Measurements from ENCODE around the gene SNX20. TPM values are rescaled to one million over a fixed set of nuclear protein-coding genes. Genes with fewer than 3 reads are reported as not detected.
A peak's percentile ranks its signal among the peaks of the same experiment; 100 is the strongest.

The SNX20 gene
- total RNA-seq, 1 experiment from 2014 or later: not detected

DNA sequence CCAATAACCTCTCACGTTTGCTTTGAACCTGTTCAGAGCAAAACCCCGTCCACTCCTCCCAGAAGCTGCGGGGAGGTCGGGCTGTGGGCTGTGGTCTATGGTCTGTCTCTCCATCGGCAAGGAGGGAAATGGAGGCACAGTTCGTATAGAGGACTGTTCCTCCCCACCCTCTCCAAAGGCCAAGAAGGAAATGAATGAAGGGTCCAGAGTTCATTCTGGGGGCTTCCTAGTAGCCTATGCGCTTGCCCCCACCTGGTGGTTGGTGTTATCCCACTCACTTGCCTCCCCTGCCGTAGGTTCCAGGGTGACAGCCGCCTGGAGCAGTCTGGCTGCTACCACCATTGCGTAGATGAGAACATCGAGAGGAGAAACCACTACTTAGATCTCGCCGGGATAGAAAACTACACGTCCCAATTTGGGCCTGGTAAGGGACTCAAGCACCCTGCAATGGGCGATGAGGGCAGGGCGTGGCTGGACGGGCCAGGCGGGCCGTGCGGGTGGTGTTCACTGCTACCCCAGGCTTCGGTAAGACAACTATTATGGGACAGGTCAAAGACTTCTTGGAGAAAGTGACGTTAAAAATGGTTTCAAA lies 49.0 kb downstream of the SNX20 start:
- no peak for DNase-seq (ENCODE audit: low read depth, low spot score)
- in situ Hi-C loops (cut with HindIII; ENCODE audit: low pct_unique_long_range_greater_than_20kb, low sequenced_read_pairs): no loop called here

DNA sequence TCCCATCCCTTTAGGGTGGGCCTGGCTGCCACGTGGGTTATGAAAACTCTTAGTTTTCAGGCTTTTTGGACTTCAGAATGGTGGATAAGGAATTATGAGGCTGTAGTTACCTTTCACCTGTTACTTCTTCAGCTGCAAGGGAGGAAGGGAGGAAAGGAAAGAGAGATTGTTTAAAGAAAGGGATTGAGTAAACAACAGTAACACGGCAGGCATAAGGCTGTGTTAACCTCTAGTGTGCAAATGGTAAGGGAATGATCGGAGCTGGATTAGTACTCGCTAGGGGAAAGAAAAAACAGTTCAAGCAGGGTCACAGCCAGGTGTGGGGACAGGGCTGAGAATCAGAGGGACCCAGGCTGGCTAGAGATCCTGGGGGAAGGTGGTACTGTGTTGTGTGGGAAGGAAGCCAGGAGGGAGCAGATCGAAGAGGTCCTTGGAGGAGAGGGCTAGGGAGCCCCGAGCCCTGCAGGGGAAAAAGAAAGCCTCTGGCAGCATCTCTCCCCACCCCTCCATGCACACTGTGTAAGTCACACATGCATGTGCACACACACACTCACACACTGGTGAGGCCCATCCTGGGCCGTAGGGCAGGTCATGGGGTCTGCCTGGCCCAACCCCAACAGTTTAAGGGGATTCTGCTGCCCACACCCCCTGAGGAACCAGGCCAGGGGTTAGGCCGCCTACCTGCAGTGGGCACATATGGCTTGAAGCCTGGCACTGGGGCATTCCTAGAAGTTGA lies 49.7 kb downstream of the SNX20 start:
- in situ Hi-C loops (cut with HindIII; ENCODE audit: low pct_unique_long_range_greater_than_20kb, low sequenced_read_pairs): no loop called here
- DNase-seq (ENCODE audit: low read depth, low spot score): no peak

DNA sequence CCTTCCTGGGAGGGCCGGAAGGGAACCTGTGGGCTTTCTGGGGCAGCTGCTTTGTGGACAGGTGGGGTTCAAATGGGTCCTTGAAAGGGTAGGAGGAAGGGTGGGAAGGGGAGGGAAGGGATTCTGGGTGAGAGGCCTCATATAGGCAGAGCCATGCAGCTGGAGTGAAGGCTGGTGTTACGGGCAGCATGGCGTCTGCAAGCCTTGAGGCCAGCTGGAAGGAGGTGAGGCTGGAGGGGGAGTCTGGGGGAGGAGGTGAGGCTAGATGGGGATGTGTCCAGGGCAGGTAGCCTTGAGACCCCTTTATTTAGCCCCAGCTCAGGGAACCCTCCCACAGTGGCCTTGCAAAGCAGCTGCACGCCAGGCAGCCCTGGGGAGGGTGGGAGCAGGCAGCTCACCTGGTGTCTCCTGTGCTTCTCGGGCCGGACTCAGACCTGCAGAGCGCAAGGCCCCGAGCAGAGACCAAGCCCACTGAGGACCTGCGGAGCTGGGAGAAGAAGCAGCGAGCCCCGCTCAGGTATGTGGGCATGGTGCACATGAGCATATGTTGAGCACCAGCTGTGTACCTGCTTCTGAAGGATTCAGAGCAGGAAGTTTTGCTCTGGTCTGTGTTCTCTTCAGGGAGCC lies 50.6 kb downstream of the SNX20 start:
- DNase-seq (ENCODE audit: low read depth, low spot score): no peak
- in situ Hi-C loops (cut with HindIII; ENCODE audit: low pct_unique_long_range_greater_than_20kb, low sequenced_read_pairs): no loop called here

DNA sequence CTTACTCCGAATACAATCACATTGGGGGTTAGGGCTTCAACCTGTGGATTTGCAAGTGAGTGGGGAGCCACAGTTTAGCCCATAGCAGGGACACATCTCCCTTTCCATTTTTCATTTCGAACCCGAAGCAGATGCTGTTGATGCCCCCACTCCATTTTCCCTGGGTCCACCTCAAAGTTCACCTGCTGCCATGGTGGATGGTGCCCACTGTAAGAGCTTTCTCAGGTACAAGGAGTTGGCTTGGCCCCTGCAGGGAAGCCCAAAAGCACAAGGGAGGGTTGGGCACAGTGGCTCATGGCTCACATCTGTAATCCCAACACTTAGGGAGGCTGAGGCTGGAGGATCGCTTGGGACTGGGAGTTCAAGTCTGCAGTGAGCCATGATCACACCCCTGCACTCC lies 51.8 kb downstream of the SNX20 start:
- no peak for DNase-seq (ENCODE audit: low read depth, low spot score)
- in situ Hi-C loops (cut with HindIII; ENCODE audit: low pct_unique_long_range_greater_than_20kb, low sequenced_read_pairs): no loop called here

DNA sequence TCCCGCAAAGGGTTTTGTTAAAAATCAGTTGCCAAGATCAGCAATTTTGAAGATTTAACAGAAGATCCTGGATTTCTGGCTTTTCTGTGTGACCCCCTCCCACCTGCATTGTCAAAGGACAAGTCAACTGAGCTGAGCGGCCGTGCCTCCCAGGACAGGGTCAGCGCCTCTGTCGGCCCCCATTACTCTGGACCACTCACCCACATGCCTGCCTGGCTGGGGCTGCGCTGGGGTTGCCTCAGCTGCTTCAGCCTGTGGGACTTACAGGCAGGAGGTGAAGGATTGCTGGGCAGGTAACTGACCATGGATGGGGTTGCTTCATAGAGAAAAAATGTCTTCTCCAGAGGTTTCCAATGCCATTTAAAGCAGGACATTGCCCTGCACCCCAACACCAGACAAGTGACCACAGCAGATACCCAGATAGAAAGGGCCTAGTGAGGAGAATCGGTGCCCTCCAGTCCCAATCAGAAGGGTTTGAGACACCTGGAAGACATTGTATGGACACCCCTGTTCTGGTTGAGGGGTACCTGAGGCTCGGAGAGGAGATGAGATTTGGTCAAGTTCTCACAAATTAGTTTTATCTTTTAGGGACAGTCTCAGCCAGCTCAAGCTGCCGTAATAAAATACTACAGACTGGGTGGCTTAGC lies 52.8 kb downstream of the SNX20 start:
- DNase-seq (ENCODE audit: low read depth, low spot score): no peak

DNA sequence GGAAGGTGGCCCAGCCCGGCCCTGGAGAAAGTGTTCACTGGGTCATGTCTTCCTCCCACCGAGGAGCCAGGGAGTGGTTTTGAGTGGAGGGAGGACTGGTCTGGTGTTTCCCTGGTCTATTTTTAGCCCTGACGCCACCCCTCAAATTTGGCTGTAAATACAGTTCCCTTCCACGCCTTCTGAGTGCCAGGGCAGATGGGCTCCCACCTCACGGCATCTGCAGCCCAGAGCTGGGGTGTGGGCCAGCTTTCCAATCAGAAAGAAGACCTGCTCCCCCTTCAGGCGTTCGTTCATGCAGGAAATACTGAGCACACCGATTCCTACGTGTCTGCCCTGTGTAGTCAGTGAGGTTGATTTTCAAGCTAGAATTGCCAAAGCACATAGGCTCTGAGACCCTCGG lies 53.7 kb downstream of the SNX20 start:
- peak; percentile 6 for DNase-seq (ENCODE audit: low read depth, low spot score)
- in situ Hi-C loops (cut with HindIII; ENCODE audit: low pct_unique_long_range_greater_than_20kb, low sequenced_read_pairs): no loop called here

More for the DNA sequence above, 52.8 kb downstream of the SNX20 start:
- in situ Hi-C loops (cut with HindIII; ENCODE audit: low pct_unique_long_range_greater_than_20kb, low sequenced_read_pairs): no loop called here

DNA sequence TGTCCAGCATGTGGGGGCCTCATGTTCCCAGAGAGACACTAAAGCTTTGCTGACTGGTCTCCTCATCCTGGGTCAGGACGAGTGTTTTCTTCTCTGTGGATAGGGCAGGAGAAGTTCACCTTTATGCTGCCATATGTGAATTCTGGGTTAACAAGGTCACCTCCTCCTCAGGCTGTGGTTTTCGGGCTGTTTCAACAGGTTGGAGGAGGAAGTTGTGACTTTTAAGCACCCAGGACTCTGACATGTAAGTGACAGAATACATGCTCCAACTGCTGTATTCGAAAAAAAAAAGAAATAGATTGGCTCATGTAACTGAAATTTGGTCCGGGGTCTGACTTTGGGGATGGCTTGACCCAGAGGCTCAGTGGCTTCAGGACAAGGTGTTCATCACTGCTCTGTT lies 54.2 kb downstream of the SNX20 start:
- no peak for DNase-seq (ENCODE audit: low read depth, low spot score)
- in situ Hi-C loops (cut with HindIII; ENCODE audit: low pct_unique_long_range_greater_than_20kb, low sequenced_read_pairs): no loop called here

DNA sequence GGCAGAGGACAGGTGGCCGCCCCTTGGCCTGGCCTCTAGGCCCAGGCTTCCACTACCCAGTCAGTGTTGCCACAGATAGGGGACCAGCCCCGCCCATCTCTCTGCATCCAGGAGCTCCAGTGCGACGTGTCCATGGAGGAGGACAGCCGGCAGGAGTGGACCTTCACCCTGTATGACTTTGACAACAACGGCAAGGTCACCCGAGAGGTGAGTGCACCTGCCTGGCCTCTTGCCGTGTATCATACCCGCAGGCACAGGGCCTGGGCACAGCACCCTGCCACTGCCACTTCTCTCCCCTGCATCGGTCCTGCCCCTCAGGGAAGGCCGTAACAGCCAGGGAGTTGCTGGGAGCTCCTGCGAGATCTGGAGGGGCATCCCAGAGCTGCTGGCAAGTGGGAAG lies 55.7 kb downstream of the SNX20 start:
- DNase-seq (ENCODE audit: low read depth, low spot score): no peak
- in situ Hi-C loops (cut with HindIII; ENCODE audit: low pct_unique_long_range_greater_than_20kb, low sequenced_read_pairs): no loop called here

DNA sequence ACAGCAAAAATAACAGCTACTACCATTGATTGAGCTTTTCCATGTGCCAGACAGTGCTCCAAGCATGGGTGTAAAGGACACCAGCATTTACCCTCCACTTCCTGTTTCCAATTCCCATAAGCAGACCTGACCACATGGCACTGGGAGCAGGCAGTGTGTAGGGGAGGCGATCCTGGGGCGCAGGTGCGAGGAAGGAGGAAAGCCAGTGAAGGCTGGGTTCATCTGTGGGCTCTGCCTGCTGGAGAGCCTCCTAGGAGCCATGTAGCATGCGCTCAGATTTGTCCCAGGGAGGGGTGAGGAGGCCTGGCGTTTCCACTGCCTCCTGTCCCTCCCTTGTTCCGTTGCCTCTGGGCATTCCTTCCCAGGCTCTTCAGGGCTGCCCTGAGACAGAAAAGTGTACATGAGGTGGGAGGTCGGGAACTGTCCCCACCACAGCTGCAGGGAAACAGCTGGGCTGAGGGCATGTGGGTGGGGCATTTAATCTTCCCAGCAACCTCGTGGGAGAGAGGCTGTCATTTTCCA lies 56.6 kb downstream of the SNX20 start:
- no peak for DNase-seq (ENCODE audit: low read depth, low spot score)
- in situ Hi-C loops (cut with HindIII; ENCODE audit: low pct_unique_long_range_greater_than_20kb, low sequenced_read_pairs): no loop called here

DNA sequence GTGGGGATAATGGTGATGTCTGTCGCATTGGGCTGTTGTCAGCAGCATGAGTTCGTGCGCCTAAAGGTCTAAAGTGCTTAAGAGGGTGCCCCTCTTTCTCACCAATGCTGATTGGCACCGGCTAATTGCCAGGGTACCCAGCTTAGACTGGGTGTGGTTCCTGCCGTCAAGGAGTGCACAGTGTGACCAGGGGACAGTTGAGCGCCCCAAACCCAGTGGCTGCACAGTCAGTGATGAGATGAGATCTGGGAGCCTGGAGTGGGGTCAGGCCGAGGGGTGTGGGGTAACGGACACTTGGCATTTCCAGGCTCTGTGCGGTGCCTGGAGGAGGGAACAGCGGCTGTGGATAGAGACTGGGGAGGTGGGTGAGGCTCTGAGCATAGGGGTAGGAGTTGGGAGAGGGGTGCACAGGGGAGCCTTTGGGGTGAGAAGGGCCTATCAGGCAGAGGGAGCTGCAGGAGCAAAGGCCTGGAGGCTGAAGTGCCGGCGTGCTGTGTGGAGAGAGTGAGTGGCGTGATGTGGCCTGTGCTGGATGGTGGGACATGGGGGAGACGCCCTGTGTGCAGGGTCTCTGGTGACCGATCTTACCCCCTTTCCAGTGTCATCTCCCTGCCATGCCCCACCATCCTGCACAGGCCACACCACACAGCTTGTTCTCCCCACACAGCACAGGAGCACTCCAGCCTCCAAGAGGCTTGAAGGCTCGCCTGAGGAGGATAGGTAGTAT lies 58.3 kb downstream of the SNX20 start:
- no peak for DNase-seq (ENCODE audit: low read depth, low spot score)
- in situ Hi-C loops (cut with HindIII; ENCODE audit: low pct_unique_long_range_greater_than_20kb, low sequenced_read_pairs): no loop called here

DNA sequence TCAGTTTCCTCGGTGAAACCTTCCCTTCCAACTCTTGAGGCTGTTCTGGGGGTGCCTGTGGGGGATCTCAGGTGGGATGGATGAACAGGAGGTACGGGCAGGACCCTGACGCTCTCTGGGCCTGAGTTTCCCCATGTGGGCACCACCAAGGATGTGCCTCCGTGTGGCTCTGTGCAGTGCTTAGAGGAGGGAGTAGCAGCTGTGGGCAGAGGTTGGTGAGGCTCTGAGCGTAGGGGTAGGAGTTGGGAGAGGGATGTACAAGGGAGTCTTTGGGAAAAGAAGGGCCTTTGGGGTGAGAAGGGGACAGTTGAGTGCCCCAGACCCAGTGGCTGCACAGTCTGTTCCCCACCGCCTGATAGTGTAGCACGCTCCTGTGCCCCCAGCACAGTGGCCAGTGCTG lies 59.1 kb downstream of the SNX20 start:
- no peak for DNase-seq (ENCODE audit: low read depth, low spot score)
- in situ Hi-C loops (cut with HindIII; ENCODE audit: low pct_unique_long_range_greater_than_20kb, low sequenced_read_pairs): no loop called here

Other genes with a start within 250 kb of the SNX20 start
- 0.72 and 0.74 TPM in 2 replicates for gene NKD1, start 132.9 kb downstream of the SNX20 start, total RNA-seq (2014; rRNA removed; shearing (Covaris generic))
- gene NOD2, start 12.3 kb upstream of the SNX20 start, total RNA-seq (2014; rRNA removed; shearing (Covaris generic)): not detected in 2 replicates
- gene CYLD, start 60.8 kb upstream of the SNX20 start, total RNA-seq (2014; rRNA removed; shearing (Covaris generic)): 7.7 and 13.4 TPM in 2 replicates

All from SK-MEL-5 (cell line).